ENCODE measurements around the gene HNRNPM.

Gene HNRNPM

DNA sequence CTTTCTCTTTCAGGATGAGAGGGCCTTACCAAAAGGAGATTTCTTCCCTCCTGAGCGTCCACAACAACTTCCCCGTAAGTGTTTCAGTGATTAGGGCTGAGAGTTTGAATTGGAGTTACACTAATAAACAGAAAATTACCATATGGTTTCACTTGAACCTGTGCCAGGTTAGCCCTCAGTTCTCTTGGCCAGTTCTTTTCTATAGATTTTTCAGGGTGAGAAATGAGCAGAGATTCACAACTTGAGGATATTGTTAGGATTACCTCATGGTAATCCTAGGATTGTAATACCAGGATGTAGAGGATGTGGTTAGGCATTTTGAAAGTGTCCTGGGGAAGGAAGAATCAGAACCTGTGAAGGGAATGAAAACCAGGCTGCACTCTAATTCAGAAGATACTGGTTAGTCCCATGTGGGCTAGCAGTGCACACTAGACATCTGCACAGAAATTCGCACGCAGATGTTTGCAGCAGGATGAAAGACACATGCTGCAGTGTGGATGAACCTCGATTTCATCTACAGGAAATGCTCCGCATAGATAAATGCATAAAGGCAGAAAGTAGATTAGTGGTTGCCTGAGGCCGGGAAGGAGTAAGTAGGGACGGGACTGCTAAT, 24.1 kb downstream of the HNRNPM start:
- no peak overlapping the region for H3K18ac ChIP-seq (ENCODE audit: low read length)
- H2AFZ ChIP-seq (ENCODE audit: insufficient read depth, low read length, poor library complexity) = no peak overlapping the region
- WGBS (ENCODE audit: extremely low coverage, insufficient coverage, insufficient read length) = no CpG with 5 or more reads among the region's 8 CpGs
- H3K4ac ChIP-seq (ENCODE audit: low read depth, low read length) = no peak overlapping the region
- no peak overlapping the region for H3K14ac ChIP-seq (ENCODE audit: low read length)
- H4K91ac ChIP-seq (ENCODE audit: low read depth, low read length) = no peak overlapping the region
- no peak for DNase-seq
- no peaks in the 10 kb centered on the region for H3K79me1 ChIP-seq (ENCODE audit: low read length)
- peaks cover 61 to 77% of the 10 kb centered on the region in 2 experiments for H3K36me3 ChIP-seq (ENCODE audit: control insufficient read depth in 1 of 2, insufficient read depth in 2 of 2, low read length in 2 of 2)
- no peak overlapping the region for H3K4me2 ChIP-seq (ENCODE audit: low read length)
- no peak overlapping the region for H4K8ac ChIP-seq (ENCODE audit: low read depth, low read length)
- H4K12ac ChIP-seq (ENCODE audit: low read depth, low read length) = no peak overlapping the region
- no peaks in the 10 kb centered on the region for H3K4me1 ChIP-seq (ENCODE audit: control insufficient read depth in 1 of 2, insufficient read depth in 2 of 2, low read length in 2 of 2)
- H3K23ac ChIP-seq (ENCODE audit: low read length) = no peak overlapping the region
- H3K9me3 ChIP-seq (ENCODE audit: insufficient read depth, low read depth, low read length) = no peaks in the 10 kb centered on the region
- H3K27me3 ChIP-seq (ENCODE audit: insufficient read depth, low read length) = no peaks in the 10 kb centered on the region
- H2BK12ac ChIP-seq (ENCODE audit: low read length) = no peak overlapping the region
- H2BK120ac ChIP-seq (ENCODE audit: insufficient read depth, low read length, poor library complexity) = no peak overlapping the region
- H3K27ac ChIP-seq (ENCODE audit: low read depth, low read length) = no peak overlapping the region
- H2BK5ac ChIP-seq (ENCODE audit: low read depth, low read length, poor library complexity) = no peak overlapping the region
- H3K79me2 ChIP-seq (ENCODE audit: control insufficient read depth, insufficient read depth, low read length, poor library complexity) = peaks cover 1% of the 10 kb centered on the region
- no peak overlapping the region for H2AK5ac ChIP-seq (ENCODE audit: low read length)
- H3K4me3 ChIP-seq (ENCODE audit: low read depth, low read length) = no peak overlapping the region
- no peak overlapping the region for H3K9ac ChIP-seq (ENCODE audit: low read length)

DNA sequence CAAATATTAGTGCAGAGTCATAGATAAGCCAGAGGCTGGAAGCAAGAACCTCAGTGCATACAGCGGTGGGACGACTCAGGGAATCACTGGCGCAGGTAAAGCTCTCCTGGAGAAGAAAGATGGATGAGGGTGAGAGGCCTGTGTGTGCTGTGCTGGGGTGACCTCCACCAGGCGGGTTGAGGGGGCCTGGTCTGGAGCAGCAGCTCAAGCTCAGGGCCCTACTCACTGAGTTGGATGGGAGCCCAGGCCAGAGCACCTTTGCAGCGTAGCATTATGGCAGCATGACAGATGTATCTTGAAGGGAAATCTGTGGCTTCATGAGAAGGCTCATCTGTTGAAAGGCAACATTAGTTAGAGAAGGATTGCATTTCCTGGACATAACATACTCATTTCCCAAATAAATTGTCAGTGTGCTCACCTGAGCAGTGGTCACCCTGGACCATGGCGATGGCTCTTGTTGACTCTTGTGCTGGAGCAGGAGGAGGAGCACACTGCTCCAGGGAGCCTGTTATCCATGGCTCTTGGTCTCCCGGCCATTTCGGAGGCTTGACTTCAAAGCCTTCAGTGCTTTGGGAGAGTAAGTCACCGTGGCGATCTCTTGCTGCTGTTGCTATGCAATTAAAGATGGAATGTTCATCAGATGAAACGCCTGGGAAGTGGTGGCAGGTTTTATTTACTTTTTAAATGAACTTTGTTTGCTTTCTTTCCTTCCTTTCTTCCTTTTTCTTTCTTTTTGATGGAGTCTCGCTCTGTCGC, 25.0 kb downstream of the HNRNPM start:
- peak overlapping the region; percentile 15 for H3K4ac ChIP-seq (ENCODE audit: low read depth, low read length)
- DNase-seq = no peak
- no peak overlapping the region for H3K23ac ChIP-seq (ENCODE audit: low read length)
- no peak overlapping the region for H2AK5ac ChIP-seq (ENCODE audit: low read length)
- no peak overlapping the region for H2AFZ ChIP-seq (ENCODE audit: insufficient read depth, low read length, poor library complexity)
- no peaks in the 10 kb centered on the region for H3K79me1 ChIP-seq (ENCODE audit: low read length)
- no peak overlapping the region for H2BK120ac ChIP-seq (ENCODE audit: insufficient read depth, low read length, poor library complexity)
- no peak overlapping the region for H3K4me3 ChIP-seq (ENCODE audit: low read depth, low read length)
- no CpG with 5 or more reads among the region's 13 CpGs for WGBS (ENCODE audit: extremely low coverage, insufficient coverage, insufficient read length)
- no peak overlapping the region for H2BK12ac ChIP-seq (ENCODE audit: low read length)
- H3K36me3 ChIP-seq (ENCODE audit: control insufficient read depth in 1 of 2, insufficient read depth in 2 of 2, low read length in 2 of 2) = peaks cover 55 to 77% of the 10 kb centered on the region in 2 experiments
- H4K12ac ChIP-seq (ENCODE audit: low read depth, low read length) = no peak overlapping the region
- H2BK5ac ChIP-seq (ENCODE audit: low read depth, low read length, poor library complexity) = no peak overlapping the region
- no peak overlapping the region for H3K27ac ChIP-seq (ENCODE audit: low read depth, low read length)
- H3K9ac ChIP-seq (ENCODE audit: low read length) = no peak overlapping the region
- H3K4me2 ChIP-seq (ENCODE audit: low read length) = no peak overlapping the region
- no peak overlapping the region for H4K8ac ChIP-seq (ENCODE audit: low read depth, low read length)
- no peak overlapping the region for H4K91ac ChIP-seq (ENCODE audit: low read depth, low read length)
- no peaks in the 10 kb centered on the region for H3K4me1 ChIP-seq (ENCODE audit: control insufficient read depth in 1 of 2, insufficient read depth in 2 of 2, low read length in 2 of 2)
- H3K18ac ChIP-seq (ENCODE audit: low read length) = peak overlapping the region; percentile 6
- H3K27me3 ChIP-seq (ENCODE audit: insufficient read depth, low read length) = no peaks in the 10 kb centered on the region
- H3K14ac ChIP-seq (ENCODE audit: low read length) = no peak overlapping the region
- no peaks in the 10 kb centered on the region for H3K9me3 ChIP-seq (ENCODE audit: insufficient read depth, low read depth, low read length)
- H3K79me2 ChIP-seq (ENCODE audit: control insufficient read depth, insufficient read depth, low read length, poor library complexity) = peaks cover 1% of the 10 kb centered on the region

DNA sequence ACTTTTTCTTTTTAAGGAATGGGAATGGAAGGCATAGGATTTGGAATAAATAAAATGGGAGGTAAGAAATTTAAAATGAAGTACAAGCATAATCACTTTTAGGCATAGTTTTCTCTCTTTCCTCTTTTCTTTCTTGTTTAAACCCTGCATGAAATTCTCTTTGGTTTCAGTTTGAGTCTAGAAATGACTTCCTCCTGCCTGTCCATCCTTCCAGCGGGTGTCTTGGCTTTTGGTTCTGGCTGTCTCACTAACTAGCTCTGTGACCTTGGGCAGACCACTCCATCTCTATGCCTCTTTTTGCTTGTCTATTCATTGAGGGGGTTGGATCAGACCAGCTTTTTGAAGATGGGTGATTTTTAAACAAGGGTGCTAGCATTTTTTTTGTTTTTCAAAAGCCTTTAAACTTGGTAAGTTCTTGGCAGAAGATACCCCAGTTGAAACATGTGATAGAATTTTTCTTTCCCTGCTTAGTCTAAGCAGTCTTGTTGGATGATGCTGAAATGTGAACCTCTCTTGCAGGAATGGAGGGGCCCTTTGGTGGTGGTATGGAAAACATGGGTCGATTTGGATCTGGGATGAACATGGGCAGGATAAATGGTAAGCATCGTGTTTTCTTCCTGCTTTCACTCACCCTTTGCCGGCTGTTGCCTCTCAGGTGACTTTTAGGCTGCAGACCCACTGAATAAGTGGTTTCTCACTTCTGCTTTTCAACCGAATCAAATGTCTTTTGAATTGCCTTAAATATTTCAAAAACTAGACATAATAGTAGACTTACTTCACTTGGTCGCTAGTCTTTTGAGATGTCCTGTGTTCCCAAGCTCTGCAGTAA, 29.1 kb downstream of the HNRNPM start:
- no peak for DNase-seq
- Histone ChIP-seq H3K14ac (ENCODE audit: low read length) (no peak overlapping the region), H3K79me2 (ENCODE audit: control insufficient read depth, insufficient read depth, low read length, poor library complexity) (peaks cover 4% of the 10 kb centered on the region), H3K4me2 (ENCODE audit: low read length) (no peak overlapping the region), H2BK12ac (ENCODE audit: low read length) (no peak overlapping the region), H4K8ac (ENCODE audit: low read depth, low read length) (no peak overlapping the region), H3K27me3 (ENCODE audit: insufficient read depth, low read length) (no peaks in the 10 kb centered on the region), H3K79me1 (ENCODE audit: low read length) (no peaks in the 10 kb centered on the region), H3K4me3 (ENCODE audit: low read depth, low read length) (no peak overlapping the region), H3K36me3 (ENCODE audit: control insufficient read depth in 1 of 2, insufficient read depth in 2 of 2, low read length in 2 of 2) (peaks cover 68 to 83% of the 10 kb centered on the region in 2 experiments), H2BK120ac (ENCODE audit: insufficient read depth, low read length, poor library complexity) (no peak overlapping the region), H4K12ac (ENCODE audit: low read depth, low read length) (no peak overlapping the region), H2BK5ac (ENCODE audit: low read depth, low read length, poor library complexity) (no peak overlapping the region), H3K4me1 (ENCODE audit: control insufficient read depth in 1 of 2, insufficient read depth in 2 of 2, low read length in 2 of 2) (no peaks in the 10 kb centered on the region), H2AFZ (ENCODE audit: insufficient read depth, low read length, poor library complexity) (no peak overlapping the region), H2AK5ac (ENCODE audit: low read length) (no peak overlapping the region), H3K27ac (ENCODE audit: low read depth, low read length) (no peak overlapping the region), H3K18ac (ENCODE audit: low read length) (no peak overlapping the region), H3K9ac (ENCODE audit: low read length) (no peak overlapping the region), H4K91ac (ENCODE audit: low read depth, low read length) (no peak overlapping the region), H3K4ac (ENCODE audit: low read depth, low read length) (no peak overlapping the region), H3K9me3 (ENCODE audit: insufficient read depth, low read depth, low read length) (no peaks in the 10 kb centered on the region), H3K23ac (ENCODE audit: low read length) (no peak overlapping the region)
- no CpG with 5 or more reads among the region's 6 CpGs for WGBS (ENCODE audit: extremely low coverage, insufficient coverage, insufficient read length)

DNA sequence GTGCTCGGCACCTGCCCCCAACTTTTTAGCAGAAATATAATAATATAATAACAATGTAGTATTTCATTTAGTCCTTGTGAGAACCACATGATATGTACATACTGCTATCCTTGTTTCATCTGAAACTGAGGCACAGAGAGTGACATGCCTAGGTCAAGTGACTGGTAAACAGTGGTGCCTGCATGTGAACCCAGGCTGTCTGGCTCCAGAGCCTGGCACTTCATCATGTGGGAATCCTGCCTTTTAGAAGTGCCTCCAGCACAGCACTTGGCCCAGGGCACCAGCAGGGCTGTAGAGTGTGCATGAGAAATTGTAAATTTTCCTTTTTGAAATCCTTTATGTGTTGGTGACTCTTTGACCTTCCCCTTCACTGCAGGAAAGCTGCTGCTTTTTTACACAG, 30.2 kb downstream of the HNRNPM start:
- Histone ChIP-seq H3K4me1 (ENCODE audit: control insufficient read depth in 1 of 2, insufficient read depth in 2 of 2, low read length in 2 of 2) (no peaks in the 10 kb centered on the region), H3K23ac (ENCODE audit: low read length) (no peak overlapping the region), H2BK120ac (ENCODE audit: insufficient read depth, low read length, poor library complexity) (no peak overlapping the region), H2BK12ac (ENCODE audit: low read length) (no peak overlapping the region), H3K79me1 (ENCODE audit: low read length) (no peaks in the 10 kb centered on the region), H2AK5ac (ENCODE audit: low read length) (no peak overlapping the region), H3K36me3 (ENCODE audit: control insufficient read depth in 1 of 2, insufficient read depth in 2 of 2, low read length in 2 of 2) (peaks cover 58 to 77% of the 10 kb centered on the region in 2 experiments), H3K4me3 (ENCODE audit: low read depth, low read length) (no peak overlapping the region), H3K27me3 (ENCODE audit: insufficient read depth, low read length) (no peaks in the 10 kb centered on the region), H3K27ac (ENCODE audit: low read depth, low read length) (no peak overlapping the region), H3K79me2 (ENCODE audit: control insufficient read depth, insufficient read depth, low read length, poor library complexity) (peaks cover 2% of the 10 kb centered on the region), H4K91ac (ENCODE audit: low read depth, low read length) (no peak overlapping the region), H4K8ac (ENCODE audit: low read depth, low read length) (no peak overlapping the region), H3K4ac (ENCODE audit: low read depth, low read length) (peak overlapping the region; percentile 64), H3K9ac (ENCODE audit: low read length) (no peak overlapping the region), H2AFZ (ENCODE audit: insufficient read depth, low read length, poor library complexity) (no peak overlapping the region), H3K4me2 (ENCODE audit: low read length) (no peak overlapping the region), H3K18ac (ENCODE audit: low read length) (no peak overlapping the region), H3K9me3 (ENCODE audit: insufficient read depth, low read depth, low read length) (no peaks in the 10 kb centered on the region), H2BK5ac (ENCODE audit: low read depth, low read length, poor library complexity) (no peak overlapping the region), H4K12ac (ENCODE audit: low read depth, low read length) (no peak overlapping the region), H3K14ac (ENCODE audit: low read length) (no peak overlapping the region)
- no peak for DNase-seq
- no CpG with 5 or more reads among the region's 1 CpG for WGBS (ENCODE audit: extremely low coverage, insufficient coverage, insufficient read length)
